Stimulated activated CD8-positive, alpha-beta memory T cell treated with anti-CD3 and anti-CD28 coated beads, Interleukin-7, amount 100 ng/mL, for 4 hours (primary cell): ENCODE data around the gene ZMIZ1.

Experiments
- DNase-seq, 2 donors: peaks; one replicate each; pipeline ENCODE4 v3.0.0-alpha.2; 2020; ENCODE audit warnings: low read depth in 2 of 2

Gene ZMIZ1

DNA sequence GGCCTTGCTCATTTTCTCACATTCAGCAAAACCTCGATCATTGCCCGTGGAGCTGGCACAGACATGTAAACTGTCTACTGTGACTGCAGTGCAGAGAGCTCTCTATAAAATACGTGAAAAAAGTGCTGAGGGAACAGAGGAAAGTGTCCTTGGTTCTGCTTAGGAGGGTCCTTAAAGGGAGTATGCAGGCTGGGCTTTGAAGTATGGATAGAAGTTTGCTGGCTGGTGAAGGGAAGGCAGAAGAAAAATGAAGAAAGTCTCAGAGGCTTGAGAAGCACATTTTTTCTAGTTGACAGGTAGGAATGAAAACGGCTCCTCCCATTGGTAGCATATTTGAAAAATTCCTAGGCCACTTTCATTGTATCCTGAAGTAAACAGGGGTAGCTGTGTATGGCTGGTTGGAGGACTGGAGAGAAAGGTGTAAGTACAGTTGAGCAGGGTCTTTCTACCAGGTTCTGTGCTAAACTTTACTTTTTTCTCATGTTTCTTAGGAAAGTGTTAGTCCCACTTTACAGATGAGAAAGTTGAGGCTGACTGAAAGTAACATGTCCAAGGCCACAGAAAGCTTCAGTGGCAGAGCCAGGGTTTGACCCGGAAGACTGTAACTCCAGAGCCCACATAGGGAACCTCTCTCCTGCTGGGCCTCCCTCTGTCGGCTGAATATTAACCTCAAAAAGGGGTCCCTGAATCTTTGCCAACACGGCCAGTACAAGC is 215.5 kb downstream of the ZMIZ1 start:
- no peak for DNase-seq

GRCh38 chr10:79285315-79286197 is 216.8 kb downstream of the ZMIZ1 start:
- no peak for DNase-seq

- peak; percentile 87 to 91 for DNase-seq
Measured at GRCh38 chr10:79286318-79286951, 217.7 kb downstream of the ZMIZ1 start.

DNA sequence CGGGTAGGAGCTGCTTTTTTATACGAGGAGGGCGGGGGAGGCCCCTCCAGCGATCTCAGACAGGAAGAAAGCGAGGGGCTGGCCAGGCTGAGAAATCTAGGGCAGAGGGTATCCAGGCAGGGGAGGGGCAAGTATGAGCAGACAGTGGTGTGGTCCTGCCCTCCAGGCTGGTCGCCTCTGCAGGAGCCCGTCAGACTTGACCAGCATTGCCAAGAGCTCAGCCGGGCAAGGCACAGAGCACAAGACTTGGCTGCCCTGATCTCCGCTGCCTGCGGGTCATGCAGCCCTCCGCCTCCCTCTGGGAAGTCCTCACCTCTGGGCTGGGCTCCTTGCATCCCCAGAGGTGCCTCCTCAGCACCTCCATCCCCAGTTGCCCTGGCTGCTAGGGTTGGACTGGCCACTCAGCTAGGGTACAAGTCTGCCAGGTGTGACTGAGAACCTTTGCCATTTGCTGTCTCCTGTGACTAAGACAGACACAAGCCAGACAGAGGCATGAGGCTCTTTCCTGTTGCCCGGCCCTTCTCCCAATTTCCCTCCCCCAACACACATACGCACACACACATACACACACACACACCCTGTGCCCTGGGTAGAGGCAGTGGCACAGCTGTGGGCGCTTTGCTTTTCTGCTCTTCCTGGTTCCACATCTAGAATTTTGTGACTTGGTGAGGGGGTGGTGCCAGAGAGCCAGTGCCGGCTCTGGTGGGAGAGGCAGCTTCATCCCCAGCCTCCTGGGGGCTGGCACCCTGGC is 219.4 kb downstream of the ZMIZ1 start:
- DNase-seq: no peak

- no peak for DNase-seq
Measured at GRCh38 chr10:79289801-79290200, 221.0 kb downstream of the ZMIZ1 start.

DNA sequence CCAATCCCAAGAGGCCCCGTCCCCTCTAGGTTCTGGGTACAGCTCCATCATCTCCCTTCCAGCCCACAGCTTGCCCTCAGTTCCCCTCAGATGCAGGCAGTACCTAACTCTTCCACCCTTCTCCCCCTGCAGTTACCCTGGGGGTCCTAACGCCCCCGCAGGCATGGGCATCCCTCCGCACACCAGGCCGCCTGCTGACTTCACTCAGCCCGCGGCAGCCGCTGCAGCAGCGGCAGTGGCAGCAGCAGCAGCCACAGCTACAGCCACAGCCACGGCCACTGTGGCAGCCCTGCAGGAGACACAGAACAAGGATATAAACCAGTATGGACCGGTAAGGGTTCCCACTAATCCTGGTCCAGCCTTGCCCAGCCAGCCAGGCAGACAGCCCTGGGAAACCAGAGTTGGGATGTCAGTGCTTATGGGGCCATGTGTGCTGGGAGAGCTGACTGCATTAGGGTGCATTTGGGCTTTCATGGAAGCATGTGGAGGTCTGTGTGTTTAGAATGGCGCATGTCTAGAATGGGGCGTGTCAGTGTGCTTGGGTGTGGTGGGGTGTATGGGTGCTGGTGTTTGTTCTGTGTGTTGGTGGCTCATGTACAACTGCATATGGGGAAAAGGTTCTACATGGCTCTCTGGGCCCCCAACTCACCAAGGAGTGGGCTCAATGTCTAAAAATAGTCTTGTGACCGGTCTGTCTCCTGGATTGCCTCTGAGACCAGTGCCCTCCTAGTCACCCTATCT is 223.4 kb downstream of the ZMIZ1 start:
- DNase-seq: no peak

- DNase-seq: no peak
Measured at GRCh38 chr10:79292891-79293746, 224.4 kb downstream of the ZMIZ1 start.

GRCh38 chr10:79293841-79294581 is 225.2 kb downstream of the ZMIZ1 start:
- no peak for DNase-seq

DNA sequence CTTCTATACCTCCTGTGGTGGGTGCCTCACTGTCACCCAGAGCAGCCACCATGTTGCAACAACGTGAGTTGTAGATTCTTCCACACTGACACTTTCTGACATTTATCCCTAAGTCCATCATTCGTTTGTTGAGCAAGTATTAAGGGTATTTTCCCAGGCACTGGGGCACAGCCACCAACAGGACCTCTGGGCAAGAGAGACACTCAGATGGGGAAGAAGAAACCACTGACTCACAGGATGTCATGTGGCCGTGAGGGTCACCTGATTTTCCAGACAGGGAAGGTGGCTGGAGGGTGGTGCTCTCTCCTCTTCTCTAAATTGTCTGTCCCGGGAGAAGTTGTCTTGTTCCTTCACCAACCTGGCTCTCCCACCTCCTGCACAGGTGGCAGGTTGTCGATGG is 226.8 kb downstream of the ZMIZ1 start:
- no peak for DNase-seq

GRCh38 chr10:79296431-79296830 is 227.7 kb downstream of the ZMIZ1 start:
- no peak for DNase-seq

DNA sequence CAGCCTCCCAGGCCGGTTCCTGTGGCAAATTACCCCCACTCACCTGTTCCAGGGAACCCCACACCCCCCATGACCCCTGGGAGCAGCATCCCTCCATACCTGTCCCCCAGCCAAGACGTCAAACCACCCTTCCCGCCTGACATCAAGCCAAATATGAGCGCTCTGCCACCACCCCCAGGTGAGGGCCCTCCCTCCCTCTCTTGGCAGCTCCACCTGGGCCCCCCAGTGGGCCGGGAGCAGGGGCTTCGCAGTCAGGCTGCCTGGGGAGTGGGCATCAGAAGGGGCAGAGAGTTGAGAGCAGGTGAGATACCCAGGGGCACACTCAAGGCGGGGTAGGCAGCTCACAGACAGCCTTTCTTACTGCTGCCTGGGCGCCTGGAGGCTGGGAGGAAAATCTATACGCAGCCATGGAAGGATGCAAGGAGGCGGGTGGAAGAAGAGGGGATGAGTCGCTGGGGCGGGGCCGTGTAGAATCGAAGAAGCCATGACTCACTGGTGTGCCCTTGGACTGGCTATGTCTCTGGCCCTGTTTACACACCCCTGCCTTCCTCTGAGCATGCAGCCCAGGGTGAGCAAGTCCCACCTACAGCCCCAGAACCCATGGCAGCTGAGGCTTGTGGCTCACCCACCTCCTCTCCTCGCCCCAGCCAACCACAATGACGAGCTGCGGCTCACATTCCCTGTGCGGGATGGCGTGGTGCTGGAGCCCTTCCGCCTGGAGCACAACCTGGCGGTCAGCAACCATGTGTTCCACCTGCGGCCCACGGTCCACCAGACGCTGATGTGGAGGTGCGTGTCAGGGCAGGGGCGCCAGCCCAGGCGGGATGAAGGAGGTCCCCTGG is 229.9 kb downstream of the ZMIZ1 start:
- peak; percentile 12 to 55 for DNase-seq

DNA sequence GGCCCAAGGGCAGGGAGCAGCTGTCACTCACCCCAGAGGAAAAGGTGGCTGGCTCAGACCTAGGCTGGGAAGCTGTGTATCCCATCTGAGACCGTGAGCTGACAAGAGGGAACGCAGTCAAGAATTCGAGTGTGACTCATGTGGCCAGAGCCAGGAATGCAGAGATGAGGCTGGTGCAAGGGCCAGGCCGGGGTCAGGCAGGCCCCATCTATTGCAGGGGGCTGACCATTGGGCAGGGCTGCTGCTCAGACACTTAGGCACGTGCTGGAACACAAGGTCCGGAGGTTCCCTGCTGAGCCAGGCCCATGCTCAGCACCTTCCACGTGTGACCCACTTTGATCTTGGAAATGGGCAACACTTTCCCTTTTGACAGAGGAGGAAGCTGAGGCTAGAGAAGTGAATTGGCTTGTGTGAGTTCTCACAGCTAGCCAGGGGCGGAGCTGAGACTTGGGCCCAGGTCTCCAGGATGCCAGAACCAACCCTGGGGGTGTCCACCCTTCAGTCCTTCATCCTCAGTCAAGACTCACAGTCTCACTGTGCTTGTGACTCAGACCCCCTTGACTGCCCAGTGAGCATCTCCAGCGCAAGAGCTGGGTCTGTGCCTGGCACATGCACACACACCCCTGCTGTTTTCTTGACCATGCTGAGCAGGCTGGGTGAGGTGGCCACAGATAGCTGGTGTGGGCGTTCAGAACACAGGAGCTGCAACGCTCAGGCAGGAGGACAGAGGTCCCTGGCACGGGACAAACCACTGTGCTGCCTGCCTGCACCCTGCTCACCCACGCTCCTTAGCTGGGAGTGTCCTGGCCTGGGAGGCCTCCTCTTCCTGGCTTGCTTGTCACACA is 230.9 kb downstream of the ZMIZ1 start:
- no peak for DNase-seq

DNA sequence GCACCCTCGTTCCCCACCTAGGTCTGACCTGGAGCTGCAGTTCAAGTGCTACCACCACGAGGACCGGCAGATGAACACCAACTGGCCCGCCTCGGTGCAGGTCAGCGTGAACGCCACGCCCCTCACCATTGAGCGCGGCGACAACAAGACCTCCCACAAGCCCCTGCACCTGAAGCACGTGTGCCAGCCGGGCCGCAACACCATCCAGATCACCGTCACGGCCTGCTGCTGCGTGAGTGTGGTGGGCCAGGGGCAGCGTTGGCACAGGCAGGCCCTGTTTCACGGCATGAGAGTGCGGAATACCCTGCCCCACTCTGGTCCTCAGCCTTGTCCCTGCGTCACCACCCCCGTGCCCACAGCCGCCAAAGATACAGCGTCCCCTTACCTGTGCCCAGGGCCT is 231.9 kb downstream of the ZMIZ1 start:
- no peak for DNase-seq

DNA sequence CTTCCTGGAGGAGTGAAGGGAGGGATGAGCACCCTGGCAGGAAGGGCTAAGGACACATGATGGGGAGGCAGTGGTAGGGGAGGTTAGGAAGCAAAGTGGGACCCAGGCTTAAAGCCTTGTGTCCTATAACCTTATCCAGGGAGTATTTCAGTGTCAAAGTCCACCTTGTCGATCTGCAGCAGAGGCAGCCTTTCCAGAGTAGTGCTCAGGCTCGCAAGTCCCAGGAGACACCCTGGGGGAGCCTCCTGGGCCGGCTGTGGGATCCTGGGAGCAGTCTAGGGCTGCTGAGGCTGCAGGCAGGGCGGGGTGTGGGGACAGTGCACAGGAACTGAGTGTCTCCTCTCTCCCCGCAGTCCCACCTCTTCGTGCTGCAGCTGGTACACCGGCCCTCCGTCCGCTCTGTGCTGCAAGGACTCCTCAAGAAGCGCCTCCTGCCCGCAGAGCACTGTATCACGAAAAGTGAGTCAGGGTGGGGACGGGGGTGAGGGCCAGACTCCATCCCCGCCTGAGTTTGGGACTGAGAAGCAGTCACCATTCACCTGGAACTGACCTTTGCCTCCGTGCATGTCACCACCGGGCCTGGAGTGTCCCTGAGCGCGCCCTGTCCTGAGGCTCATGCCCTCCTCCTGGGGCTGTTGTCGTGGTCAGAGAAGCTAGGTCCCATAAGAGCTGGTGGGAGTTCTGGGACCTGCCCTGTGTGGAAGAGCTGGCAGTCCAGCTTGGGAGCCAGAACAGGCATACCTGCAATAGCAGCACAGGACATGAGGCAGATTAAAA is 233.2 kb downstream of the ZMIZ1 start:
- DNase-seq: no peak

DNA sequence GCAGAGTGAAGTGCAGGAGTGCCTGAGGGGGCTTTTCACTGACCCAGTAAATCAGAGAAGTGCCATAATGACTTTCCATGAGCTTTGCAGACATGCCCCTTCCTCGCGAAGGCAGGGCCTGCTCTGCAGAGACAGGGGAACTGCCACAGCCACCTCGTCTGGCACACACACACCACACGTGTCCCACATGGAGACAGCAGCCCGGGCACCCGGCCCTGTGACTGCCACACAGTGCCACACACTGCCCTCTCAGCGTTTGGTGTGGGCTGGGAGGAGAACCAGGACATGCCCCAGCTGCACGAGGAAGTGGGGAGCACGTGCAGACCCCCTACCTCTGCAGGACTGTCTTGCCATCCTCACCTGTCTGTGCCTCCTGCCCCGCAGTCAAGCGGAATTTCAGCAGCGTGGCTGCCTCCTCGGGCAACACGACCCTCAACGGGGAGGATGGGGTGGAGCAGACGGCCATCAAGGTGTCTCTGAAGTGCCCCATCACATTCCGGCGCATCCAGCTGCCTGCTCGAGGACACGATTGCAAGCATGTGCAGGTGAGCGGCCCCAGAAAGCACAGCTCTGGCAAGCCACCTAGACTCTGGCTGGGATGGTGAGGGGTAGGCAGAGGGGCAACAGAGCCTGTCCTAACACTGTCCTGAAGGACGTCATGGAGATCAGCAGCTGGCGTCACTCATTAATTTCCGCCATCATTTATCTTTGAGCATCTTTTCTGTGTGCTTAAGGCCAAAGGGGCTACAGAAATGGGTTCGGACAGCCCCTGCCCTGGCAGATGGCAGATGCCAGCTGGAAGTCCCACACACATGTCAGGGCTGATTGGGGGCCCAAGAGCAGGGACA is 235.1 kb downstream of the ZMIZ1 start:
- DNase-seq: no peak
